K562 (cell line): ENCODE measurements around the gene LPGAT1. TPM values are rescaled to one million over a fixed set of nuclear protein-coding genes. Genes with fewer than 3 reads are reported as not detected.

ENCODE experiments used
- FIP1L1 ChIP-seq: fragments of 200-400 bp; formaldehyde crosslinking; IDR thresholded peaks from 2 replicates; pipeline ENCODE4 v1.6.1; 2018; ENCODE audit warnings: mild to moderate bottlenecking, low read depth, low read length; ENCODE audit not compliant: poor library complexity, severe bottlenecking
- GTF2A2 ChIP-seq: IDR thresholded peaks from 2 replicates; pipeline ENCODE4 v1.6.1; 2016; ENCODE audit warnings: mild to moderate bottlenecking, missing genetic modification characterization, missing compliant biosample characterization
- HCFC1 ChIP-seq: IDR thresholded peaks from 2 replicates; pipeline ENCODE4 v1.6.1; 2012; ENCODE audit warnings: low read depth, low read length, improper control_type of control experiment
- KLF6 ChIP-seq: fragments of 250-450 bp; sonication (Bioruptor Pico); IDR thresholded peaks from 2 replicates; pipeline ENCODE4 v1.4.0; 2020; ENCODE audit warnings: mild to moderate bottlenecking, moderate library complexity, borderline replicate concordance
- MECOM ChIP-seq: fragments of 250-450 bp; sonication (Bioruptor Pico); IDR thresholded peaks from 2 replicates; pipeline ENCODE4 v1.8.0; 2022; ENCODE audit warnings: inconsistent platforms
- PTTG1 ChIP-seq: fragments of 450-650 bp; IDR thresholded peaks from 2 replicates; pipeline ENCODE4 v1.6.1; 2016; ENCODE audit warnings: low read depth, mild to moderate bottlenecking, missing genetic modification characterization, missing compliant biosample characterization
- SNIP1 ChIP-seq: fragments of 450-650 bp; IDR thresholded peaks from 2 replicates; pipeline ENCODE4 v1.7.1; 2017; ENCODE audit warnings: low read depth, mild to moderate bottlenecking
- STAT6 ChIP-seq: sonication (generic); formaldehyde crosslinking; IDR thresholded peaks from 2 replicates; pipeline ENCODE4 v1.8.1; 2023; ENCODE audit warnings: mild to moderate bottlenecking, missing genetic modification reagents
- TCFL5 ChIP-seq: fragments of 250-450 bp; sonication (Bioruptor Pico); conservative IDR thresholded peaks from 2 replicates; pipeline ENCODE4 v1.6.1; 2021; ENCODE audit warnings: mild to moderate bottlenecking, moderate library complexity, matching md5 sums
- ZBTB34 ChIP-seq: fragments of 250-450 bp; sonication (Bioruptor Pico); IDR thresholded peaks from 2 replicates; pipeline ENCODE4 v1.8.0; 2021; ENCODE audit warnings: mild to moderate bottlenecking, moderate library complexity
- ZNF165 ChIP-seq: fragments of 250-450 bp; sonication (Bioruptor Pico); IDR thresholded peaks from 2 replicates; pipeline ENCODE4 v1.4.0; 2020; ENCODE audit warnings: borderline replicate concordance
- ZNF175 ChIP-seq: fragments of 200-800 bp; sonication (Bioruptor generic); IDR thresholded peaks from 2 replicates; pipeline ENCODE4 v1.6.1; 2016; ENCODE audit warnings: low read depth, mild to moderate bottlenecking, missing genetic modification characterization, missing compliant biosample characterization
- polyA plus RNA-seq, 8 experiments: library from polyadenylated mRNA; depleted of rRNA in 4 of 8; stranded (reverse) in 5 of 8; unstranded in 3 of 8; fragments of >200 nt; fragmentation: Nextera tagmentation in 2 of 8; fragmentation: Illumina TruSeq in 1 of 8; extraction: Ambion mirVana in 2 of 8; extraction: Trizol in 1 of 8; gene quantifications; 2 replicates each; pipeline versions ENCODE4 v1.2.1 to v1.2.3, GENCODE V29; 2011 to 2014; ENCODE audit warnings: inconsistent platforms in 1 of 8, missing spikeins in 1 of 8
- total RNA-seq, 7 experiments: library from RNA; depleted of rRNA in 6 of 7; stranded (reverse); fragments of >200 nt in 6 of 7; fragmentation: Illumina TruSeq in 2 of 7; extraction: Trizol in 2 of 7; gene quantifications; 2 replicates each; pipeline versions ENCODE4 v1.2.1 to v1.2.3, GENCODE V29; 2011 to 2021; ENCODE audit warnings: low replicate concordance in 1 of 7
- TF ChIP-seq, protein P1 (sequence below), 3 experiments: fragments of 200-800 bp in 1 of 3; fragments of 250-450 bp in 1 of 3; fragments of 450-650 bp in 1 of 3; sonication (Bioruptor Pico) in 1 of 3; sonication (Bioruptor generic) in 1 of 3; formaldehyde crosslinking in 1 of 3; IDR thresholded peaks; 2 replicates each; pipeline versions ENCODE4 v1.6.1 to v1.8.0; 2016 to 2022; ENCODE audit warnings: mild to moderate bottlenecking in 2 of 3, missing genetic modification characterization in 2 of 3, missing compliant biosample characterization in 1 of 3, moderate library complexity in 1 of 3
- TF ChIP-seq, protein P2 (sequence below): sonication (generic); formaldehyde crosslinking; IDR thresholded peaks from 2 replicates; pipeline ENCODE4 v1.8.0; 2022; ENCODE audit warnings: mild to moderate bottlenecking, missing genetic modification reagents
- TF ChIP-seq, protein P3 (sequence below), 2 experiments: fragments of 200-800 bp in 1 of 2; sonication (Bioruptor generic) in 1 of 2; sonication (generic) in 1 of 2; formaldehyde crosslinking in 1 of 2; IDR thresholded peaks in 1 of 2; conservative IDR thresholded peaks in 1 of 2; 2 replicates each; pipeline versions ENCODE4 v1.5.0 to v1.6.1; 2016 to 2020; ENCODE audit warnings: missing compliant biosample characterization in 1 of 2, missing genetic modification characterization in 1 of 2, missing genetic modification reagents in 1 of 2

Gene LPGAT1
- total and polyA plus RNA-seq, 9 of the 15 experiments (the other 6 are each of a cell fraction or from before 2014, with no cell fraction given): 5.7 to 31.4 (median 16.3) TPM

- no peak for TF ChIP-seq STAT6 (CRISPR knock-in tag)
- TF ChIP-seq, protein P1, sequence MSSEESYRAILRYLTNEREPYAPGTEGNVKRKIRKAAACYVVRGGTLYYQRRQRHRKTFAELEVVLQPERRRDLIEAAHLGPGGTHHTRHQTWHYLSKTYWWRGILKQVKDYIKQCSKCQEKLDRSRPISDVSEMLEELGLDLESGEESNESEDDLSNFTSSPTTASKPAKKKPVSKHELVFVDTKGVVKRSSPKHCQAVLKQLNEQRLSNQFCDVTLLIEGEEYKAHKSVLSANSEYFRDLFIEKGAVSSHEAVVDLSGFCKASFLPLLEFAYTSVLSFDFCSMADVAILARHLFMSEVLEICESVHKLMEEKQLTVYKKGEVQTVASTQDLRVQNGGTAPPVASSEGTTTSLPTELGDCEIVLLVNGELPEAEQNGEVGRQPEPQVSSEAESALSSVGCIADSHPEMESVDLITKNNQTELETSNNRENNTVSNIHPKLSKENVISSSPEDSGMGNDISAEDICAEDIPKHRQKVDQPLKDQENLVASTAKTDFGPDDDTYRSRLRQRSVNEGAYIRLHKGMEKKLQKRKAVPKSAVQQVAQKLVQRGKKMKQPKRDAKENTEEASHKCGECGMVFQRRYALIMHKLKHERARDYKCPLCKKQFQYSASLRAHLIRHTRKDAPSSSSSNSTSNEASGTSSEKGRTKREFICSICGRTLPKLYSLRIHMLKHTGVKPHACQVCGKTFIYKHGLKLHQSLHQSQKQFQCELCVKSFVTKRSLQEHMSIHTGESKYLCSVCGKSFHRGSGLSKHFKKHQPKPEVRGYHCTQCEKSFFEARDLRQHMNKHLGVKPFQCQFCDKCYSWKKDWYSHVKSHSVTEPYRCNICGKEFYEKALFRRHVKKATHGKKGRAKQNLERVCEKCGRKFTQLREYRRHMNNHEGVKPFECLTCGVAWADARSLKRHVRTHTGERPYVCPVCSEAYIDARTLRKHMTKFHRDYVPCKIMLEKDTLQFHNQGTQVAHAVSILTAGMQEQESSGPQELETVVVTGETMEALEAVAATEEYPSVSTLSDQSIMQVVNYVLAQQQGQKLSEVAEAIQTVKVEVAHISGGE (CRISPR knock-in tag; IDR thresholded peaks at IDR 0.05): peak in 1 of 3 experiments; percentile 31; a peak in 1 of 6 replicates
- TF ChIP-seq MECOM (CRISPR knock-in tag): peak; percentile 67
- peak; percentile 65 for TF ChIP-seq PTTG1 (tag)
- no peak for TF ChIP-seq ZNF165 (CRISPR knock-in tag)
- TF ChIP-seq GTF2A2 (tag): peak; percentile 81
- no peak for TF ChIP-seq HCFC1
- 0 out of 2 replicates have a peak, but pooled peaks have one; percentile 31 for TF ChIP-seq ZBTB34 (CRISPR knock-in tag)
- TF ChIP-seq, protein P2, sequence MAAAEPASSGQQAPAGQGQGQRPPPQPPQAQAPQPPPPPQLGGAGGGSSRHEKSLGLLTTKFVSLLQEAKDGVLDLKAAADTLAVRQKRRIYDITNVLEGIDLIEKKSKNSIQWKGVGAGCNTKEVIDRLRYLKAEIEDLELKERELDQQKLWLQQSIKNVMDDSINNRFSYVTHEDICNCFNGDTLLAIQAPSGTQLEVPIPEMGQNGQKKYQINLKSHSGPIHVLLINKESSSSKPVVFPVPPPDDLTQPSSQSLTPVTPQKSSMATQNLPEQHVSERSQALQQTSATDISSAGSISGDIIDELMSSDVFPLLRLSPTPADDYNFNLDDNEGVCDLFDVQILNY (CRISPR knock-in tag): no peak
- TF ChIP-seq, protein P3, sequence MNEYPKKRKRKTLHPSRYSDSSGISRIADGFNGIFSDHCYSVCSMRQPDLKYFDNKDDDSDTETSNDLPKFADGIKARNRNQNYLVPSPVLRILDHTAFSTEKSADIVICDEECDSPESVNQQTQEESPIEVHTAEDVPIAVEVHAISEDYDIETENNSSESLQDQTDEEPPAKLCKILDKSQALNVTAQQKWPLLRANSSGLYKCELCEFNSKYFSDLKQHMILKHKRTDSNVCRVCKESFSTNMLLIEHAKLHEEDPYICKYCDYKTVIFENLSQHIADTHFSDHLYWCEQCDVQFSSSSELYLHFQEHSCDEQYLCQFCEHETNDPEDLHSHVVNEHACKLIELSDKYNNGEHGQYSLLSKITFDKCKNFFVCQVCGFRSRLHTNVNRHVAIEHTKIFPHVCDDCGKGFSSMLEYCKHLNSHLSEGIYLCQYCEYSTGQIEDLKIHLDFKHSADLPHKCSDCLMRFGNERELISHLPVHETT (CRISPR knock-in tag; conservative IDR thresholded peaks at IDR 0.05 in 1 of 2, IDR thresholded peaks at IDR 0.05 in 1 of 2): peak in 1 of 2 experiments; percentile 29; a peak in 1 of 4 replicates
- TF ChIP-seq SNIP1: no peak
- TF ChIP-seq TCFL5 (CRISPR knock-in tag): no peak
- peak; percentile 76; the same call in 1 of the 2 replicates for TF ChIP-seq ZNF175 (CRISPR knock-in tag)
- no peak for TF ChIP-seq FIP1L1
- TF ChIP-seq KLF6 (CRISPR knock-in tag): no peak
Measured at GRCh38 chr1:211710566-211711314, 119.8 kb downstream of the LPGAT1 start (continued).
